HG03520 (cell line): ENCODE data around the gene JMJD6.
A peak's percentile ranks its signal among the peaks of the same experiment; 100 is the strongest.
"Not testable (repeated sequence)": the region's sequence is repeated elsewhere in the genome, so short reads cannot be mapped to it uniquely, and the experiment has no call there.

ENCODE experiments used
- ATAC-seq: cut with Tn5 transposase; IDR thresholded peaks from one replicate; pipeline ENCODE4 v1.9.1; 2021; ENCODE audit warnings: mild to moderate bottlenecking, moderate library complexity; ENCODE audit not compliant: unreplicated experiment

The JMJD6 gene

GRCh38 chr17:76726231-76726775, at the start of gene JMJD6:
Gene JMJD6 (minus strand): TSS chr17:76726606. CDS start chr17:76726475, 131 bp downstream.
- ATAC-seq = peak; percentile 70

DNA sequence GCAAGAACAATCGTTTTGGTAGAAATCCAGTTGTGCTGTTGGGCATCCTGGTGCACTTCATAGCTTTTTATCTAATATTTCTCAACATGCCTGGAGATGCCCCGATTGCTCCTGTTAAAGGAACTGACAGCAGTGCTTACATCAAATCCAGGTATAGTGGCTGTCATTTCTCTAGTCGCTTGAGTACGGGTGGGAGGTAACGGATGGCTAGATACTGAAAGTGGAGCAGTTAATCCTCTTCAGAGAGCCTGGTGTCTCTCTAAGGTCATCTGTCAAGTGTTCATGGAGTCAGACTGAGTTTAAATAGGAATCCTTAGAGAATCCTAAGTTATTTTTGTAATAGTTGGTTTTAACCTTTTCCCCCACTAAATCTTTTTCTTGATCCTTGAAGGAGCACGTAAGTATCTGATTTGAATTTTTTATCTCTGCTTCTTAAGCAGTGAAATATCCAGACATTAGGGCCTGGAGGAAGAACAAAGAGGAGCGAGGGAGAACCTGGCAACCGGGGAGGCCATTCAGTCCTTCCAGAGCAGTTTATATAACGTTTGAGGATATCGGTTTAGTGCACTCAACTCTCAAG, 48.7 kb upstream of the JMJD6 start:
- no peak for ATAC-seq

DNA sequence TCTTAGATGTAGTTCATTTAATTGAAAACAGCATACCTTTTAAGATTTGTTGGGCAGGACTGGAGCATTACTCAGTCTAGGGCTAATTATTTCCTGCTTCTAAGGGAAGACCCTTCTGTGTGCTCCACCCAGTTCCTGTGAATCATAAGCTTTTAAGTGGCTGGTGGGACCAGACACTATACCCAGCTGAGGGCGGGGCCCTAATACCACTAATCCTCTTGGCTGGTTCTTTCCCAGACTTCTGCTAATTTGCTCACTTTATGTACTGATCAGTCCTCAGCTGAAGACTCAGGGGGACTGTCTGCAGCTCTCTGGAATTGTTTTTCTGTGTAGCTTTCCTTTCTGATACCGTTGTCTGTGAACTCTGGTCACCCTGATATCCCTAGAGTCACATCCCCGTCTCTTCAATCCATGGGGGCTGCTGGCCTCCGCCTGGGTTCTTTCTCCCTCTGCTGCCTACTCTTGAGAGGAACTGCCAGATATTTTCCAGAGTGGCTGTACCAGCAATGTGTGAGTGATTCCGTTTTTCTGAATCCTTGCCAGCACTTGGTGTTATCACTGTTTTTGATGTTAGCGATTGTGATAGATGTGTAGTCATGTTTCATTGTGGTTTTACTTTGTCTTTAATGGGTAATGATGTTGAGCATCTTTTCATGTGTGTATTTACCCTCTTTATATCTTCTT, 46.6 kb upstream of the JMJD6 start:
- no peak for ATAC-seq

- no peak for ATAC-seq
Measured at GRCh38 chr17:76758570-76758969, 32.2 kb upstream of the JMJD6 start.

DNA sequence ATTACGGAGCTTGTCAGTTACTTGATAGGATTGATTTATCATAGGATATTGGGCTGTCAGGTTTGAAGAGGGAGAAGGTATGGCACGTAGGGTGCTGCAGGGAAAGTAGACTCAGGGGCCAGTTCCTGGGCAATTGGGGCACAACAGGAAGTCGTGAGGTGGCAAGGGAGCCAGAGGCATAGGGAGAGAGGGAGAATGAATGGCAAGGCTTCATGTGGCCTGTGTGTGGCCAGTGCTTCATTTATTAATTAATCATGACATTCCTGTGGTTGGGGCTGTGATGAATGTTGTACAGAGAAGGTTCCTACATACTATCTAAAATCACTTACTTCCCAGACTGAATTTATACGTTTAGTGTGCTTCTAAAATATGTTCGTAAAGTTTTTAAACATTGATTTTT, 30.9 kb upstream of the JMJD6 start:
- ATAC-seq = no peak

GRCh38 chr17:76755285-76755684, 28.9 kb upstream of the JMJD6 start:
- ATAC-seq = no peak

DNA sequence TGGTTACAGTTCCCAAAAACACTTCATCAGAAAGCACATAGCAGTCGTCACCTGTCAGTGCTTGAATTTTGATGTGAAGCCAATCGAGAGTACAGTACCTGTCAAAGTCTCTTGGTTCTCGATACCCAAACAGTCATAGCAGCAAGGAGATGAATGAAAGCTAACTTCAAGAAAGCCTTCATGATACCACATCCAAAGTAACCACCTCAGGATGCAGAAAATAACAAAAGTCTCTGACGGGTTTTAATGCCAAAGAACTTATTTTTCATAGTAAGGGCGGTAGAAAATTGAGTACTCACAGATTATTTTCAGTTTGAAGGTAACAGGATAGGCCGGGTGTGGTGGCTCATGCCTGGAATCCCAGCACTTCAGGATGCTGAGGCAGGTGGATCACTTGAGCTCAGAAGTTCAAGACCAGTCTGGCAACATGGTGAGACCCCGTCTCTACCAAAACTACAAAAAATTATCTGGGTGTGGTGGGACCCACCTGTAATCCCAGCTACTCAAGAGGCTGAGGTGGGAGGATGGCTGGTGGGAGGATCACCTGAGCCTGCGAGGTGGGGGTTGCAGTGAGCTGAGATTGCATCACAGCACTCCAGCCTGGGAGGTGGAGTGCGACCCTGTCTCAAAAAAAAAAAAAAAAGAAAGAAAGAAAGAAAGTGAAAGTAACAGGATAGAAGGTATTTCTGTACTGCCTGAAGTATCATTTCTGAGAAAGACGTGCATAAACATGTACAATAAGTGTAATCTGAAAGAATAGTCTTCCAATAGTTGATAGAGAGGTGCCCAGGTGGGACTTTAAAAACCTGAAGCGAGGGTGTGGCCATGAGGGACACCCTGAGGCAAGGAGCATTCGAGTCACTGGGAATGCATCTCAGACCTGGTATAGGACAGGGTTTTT, 26.9 kb upstream of the JMJD6 start:
- no peak for ATAC-seq

DNA sequence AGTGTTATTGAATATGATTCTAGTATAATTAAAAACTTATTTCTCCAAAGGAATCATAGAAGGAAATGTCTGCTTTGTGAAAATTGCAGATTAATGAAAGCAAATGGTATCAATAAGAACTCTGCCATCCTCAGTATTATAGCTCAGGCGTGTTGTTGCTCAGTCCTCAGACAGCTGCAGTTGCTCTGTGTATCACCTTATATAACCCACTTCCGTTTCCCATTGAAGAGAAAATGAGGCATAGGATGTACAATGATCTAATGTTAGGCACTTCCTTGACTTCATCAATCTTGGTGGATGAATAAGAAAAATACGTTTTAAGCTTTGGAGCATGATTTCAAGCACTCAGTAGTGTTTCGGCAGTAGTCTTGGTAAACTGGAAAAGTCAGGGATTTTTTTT, 25.6 kb upstream of the JMJD6 start:
- ATAC-seq = no peak

DNA sequence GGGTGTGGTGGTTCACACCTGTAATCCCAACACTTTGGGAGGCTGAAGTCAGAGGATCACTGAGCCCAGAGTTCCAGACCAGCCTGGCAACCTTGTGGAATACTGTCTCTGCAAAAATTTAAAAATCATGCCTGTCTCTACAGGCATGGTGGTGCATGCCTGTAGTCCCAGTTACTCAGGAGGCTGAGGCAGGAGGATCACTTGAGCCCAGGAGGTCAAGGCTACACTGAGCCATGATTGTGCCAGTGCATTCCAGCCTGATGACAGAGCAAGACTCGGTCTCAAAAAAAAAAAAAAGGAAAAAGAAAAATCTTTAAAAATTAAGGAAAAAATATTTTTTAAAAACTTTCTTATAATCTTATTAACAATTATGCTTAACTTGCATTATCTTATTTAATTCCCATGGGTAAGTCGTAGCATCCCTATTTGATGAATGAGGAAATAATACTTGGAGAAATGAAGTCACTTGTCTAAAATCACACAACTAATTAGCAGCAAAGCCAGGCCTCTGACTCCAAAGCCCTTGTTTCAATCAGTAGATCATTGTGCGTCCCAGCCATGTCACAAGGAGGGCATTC, 25.1 kb upstream of the JMJD6 start:
- no peak for ATAC-seq

DNA sequence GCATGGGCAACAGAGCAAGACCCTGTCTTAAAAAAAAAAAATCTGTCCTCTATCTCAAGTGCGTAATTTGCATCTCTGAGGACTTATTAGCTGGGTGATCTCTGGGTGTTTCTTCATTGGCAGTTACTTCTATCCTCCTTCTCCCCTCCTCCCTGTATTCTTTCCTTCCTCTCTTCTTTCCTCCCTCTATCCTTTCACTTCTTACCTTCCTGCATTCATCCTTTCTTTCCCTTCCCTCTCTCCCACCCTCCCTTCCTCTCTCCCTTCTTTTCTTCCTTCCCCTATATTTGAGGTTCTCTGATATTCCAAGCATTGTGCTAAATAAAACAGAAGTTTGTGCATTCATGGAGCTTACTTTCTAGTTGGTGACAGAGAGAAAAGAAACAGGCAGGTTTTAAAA, 22.3 kb upstream of the JMJD6 start:
- no peak for ATAC-seq

GRCh38 chr17:76747716-76748363, 21.4 kb upstream of the JMJD6 start:
- no peak for ATAC-seq

DNA sequence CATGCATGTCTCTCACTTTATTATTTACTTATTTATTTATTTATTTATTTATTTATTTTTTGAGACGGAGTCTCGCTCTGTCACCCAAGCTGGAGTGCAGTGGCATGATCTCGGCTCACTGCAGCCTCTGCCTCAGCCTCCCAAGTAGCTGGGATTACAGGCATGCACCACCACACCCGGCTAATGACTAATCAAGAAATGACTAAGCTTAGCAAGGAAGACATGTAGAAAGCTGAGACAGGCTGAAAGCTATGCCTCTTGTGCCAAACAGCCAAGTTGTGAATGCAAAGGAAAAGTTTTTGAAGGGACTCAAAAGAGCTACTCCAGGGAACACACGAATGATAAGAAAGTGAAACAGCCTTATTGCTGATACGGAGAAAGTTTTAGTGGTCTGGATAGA, 19.4 kb upstream of the JMJD6 start:
- ATAC-seq = not testable (repeated sequence)

DNA sequence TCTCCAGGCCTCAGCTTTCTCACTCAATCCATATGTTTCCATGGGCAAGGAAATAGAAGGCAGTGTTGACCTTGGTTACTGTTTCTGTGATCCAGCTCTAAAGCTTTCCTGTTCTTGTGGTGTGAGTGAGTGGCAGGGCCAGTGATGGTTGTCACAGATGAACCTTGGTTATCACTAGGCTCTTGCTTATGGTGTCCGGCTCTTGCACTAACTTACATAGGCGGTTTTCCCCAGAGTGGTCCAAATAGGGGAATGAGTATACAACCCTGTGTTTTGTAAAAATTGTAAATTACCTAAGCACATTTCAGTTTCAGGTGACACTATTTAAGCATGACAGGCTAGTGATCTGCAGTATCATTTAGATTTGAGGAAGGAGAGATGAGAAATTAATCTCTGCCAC, 18.3 kb upstream of the JMJD6 start:
- ATAC-seq = no peak

DNA sequence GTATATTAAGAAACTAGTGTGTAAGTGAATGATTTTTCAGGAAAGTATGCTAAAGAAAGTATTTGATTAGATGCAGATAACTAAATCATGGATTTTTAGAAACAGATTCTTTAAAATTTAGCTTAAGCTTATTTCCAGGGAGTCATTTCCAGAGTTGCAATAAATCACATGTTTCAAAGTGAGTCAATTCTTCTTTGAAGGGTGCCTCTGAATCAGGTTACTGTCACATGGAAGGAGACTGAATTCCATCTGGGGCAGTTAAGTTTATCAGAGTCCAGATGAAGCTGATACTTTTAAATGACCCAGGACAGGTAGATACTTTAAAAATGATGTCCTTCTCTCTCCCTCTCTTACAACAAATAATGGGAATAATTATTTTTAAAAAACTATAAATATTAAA, 16.6 kb upstream of the JMJD6 start:
- ATAC-seq = no peak

DNA sequence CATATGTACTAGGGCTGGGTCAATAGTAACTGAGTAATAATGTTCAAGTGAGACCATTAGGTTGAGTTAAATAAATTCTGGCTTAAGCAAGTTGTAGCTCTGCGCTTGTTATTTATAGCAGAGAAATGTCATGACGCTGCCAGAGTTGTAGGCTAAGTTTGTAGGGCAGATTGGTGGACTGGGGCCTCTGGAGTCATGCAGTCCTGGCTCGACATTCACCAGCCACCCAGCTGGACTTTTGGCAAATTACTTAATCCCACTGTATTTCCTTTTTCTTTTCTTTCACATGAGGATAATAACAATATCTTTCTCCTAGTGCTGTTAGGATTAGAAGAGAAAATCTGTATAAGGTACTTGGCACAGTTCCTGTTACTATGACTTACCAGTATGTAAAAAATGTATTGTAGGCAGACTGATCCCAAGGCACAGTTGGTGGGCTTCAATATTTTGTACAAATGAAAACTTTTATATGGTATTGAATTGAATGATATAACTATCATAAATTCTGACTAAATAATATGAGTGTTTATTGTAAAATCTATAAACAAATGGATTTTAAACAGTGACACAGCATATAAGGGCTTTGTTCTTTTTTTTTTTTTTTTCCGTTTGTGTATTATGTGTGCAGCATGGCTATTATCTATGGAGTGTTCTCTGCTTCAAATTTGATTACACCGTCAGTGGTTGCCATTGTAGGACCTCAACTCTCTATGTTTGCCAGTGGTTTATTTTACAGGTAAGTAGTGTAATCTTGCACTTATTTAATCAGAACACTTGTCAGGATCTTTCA, 14.1 kb upstream of the JMJD6 start:
- ATAC-seq = no peak

GRCh38 chr17:76739568-76740115, 13.2 kb upstream of the JMJD6 start:
- not testable (repeated sequence) for ATAC-seq

DNA sequence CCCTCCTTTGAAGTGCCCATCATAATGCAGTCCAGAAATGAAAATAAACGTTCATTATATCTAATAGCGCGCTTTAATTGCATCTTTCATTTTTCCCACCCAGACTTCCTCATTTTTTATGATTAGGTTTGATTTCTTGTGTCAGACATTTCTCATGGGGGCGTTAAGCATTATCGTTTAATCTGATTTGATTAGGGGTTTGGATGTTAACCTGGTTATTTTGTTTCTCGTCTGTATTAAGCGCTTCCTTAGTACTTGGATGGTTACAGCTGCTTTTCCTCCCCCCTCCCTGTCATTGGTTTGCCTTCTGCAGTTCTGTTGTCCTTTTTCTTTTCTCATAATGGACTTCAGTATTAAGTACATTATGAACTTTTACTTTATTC, 12.1 kb upstream of the JMJD6 start:
- no peak for ATAC-seq

DNA sequence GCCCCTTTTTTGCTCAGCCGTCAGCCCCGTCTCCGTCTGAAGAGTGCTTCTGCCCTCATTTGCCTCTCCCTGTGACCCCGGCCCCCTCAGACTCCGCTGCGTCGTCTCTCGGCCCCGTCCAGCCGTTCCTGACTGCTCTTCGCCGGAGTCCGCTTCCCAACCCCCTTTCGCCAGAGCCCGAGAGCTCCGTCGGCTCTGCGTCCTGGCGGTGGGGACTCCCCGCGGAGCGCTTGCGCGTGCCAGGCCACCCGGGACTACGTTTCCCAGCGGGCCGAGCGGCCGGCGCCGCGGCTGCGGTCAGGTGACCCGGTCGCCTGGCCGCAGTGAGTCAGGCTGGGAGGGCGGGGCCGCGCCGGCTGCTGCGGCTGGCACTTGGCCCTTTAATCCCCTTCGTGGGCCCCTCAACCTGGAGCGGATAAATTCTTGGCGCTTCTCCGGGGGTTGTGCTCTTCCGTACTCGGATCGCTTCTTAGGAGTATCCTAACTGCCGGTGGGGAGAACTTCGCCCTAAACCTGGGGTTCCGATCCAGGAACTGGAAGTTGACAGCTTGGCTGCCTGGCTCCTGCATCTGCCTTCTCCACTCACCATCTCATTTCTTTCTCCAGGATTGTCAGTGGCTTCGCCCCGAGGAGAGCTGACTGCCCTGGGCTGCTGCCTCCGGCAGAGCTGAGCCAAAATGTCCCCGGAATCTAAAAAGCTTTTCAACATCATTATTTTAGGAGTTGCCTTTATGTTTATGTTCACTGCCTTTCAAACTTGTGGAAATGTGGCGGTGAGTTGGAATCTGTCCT, 11.5 kb upstream of the JMJD6 start, which contains the start of gene MFSD11:
Gene MFSD11, plus strand, starts transcription at position 444 of the 792 bp plus-strand sequence. Its CDS starts 234 bp downstream, at position 678.
- peak; percentile 49 for ATAC-seq
